H9 (cell line): ENCODE data around the gene YIPF4. TPM values are rescaled to one million over a fixed set of nuclear protein-coding genes. Genes with fewer than 3 reads are reported as not detected.

Experiments
- DNase-seq: peaks from one replicate; pipeline ENCODE4 v3.0.0-alpha.2; 2017
- H2AFZ ChIP-seq: one replicate; pipeline ENCODE4 v1.6.1; 2013; ENCODE audit warnings: mild to moderate bottlenecking, low read length, control low read depth, moderate library complexity
- H2AK5ac ChIP-seq: 2 replicates; pipeline ENCODE4 v1.6.1; 2013; ENCODE audit warnings: low read length, control low read depth, mixed read lengths; ENCODE audit not compliant: insufficient read length
- H2BK120ac ChIP-seq: one replicate; pipeline ENCODE4 v1.6.1; 2013; ENCODE audit warnings: low read depth, mild to moderate bottlenecking, low read length, control low read depth, inconsistent platforms; ENCODE audit not compliant: poor library complexity, severe bottlenecking
- H2BK12ac ChIP-seq: 2 replicates; pipeline ENCODE4 v1.6.1; 2013; ENCODE audit warnings: low read length, control low read depth, mixed read lengths, low read depth; ENCODE audit not compliant: insufficient read length
- H2BK15ac ChIP-seq: 2 replicates; pipeline ENCODE4 v1.6.1; 2013; ENCODE audit warnings: low read depth, low read length, control low read depth
- H2BK20ac ChIP-seq: one replicate; pipeline ENCODE4 v1.6.1; 2013; ENCODE audit warnings: low read depth, mild to moderate bottlenecking, low read length, control low read depth, inconsistent platforms; ENCODE audit not compliant: poor library complexity, severe bottlenecking
- H2BK5ac ChIP-seq: 2 replicates; pipeline ENCODE4 v1.6.1; 2013; ENCODE audit warnings: low read length, control low read depth, mixed read lengths; ENCODE audit not compliant: insufficient read length
- H3K14ac ChIP-seq: 2 replicates; pipeline ENCODE4 v1.6.1; 2013; ENCODE audit warnings: low read length, control low read depth; ENCODE audit not compliant: insufficient read depth
- H3K18ac ChIP-seq: 2 replicates; pipeline ENCODE4 v1.6.1; 2013; ENCODE audit warnings: low read depth, mild to moderate bottlenecking, mixed read lengths, low read length, control low read depth; ENCODE audit not compliant: insufficient read length
- H3K23ac ChIP-seq: 2 replicates; pipeline ENCODE4 v1.6.1; 2013; ENCODE audit warnings: low read length, control low read depth, mixed read lengths, low read depth; ENCODE audit not compliant: insufficient read length
- H3K23me2 ChIP-seq: 2 replicates; pipeline ENCODE4 v1.6.1; 2013; ENCODE audit warnings: low read depth, mild to moderate bottlenecking, mixed read lengths, low read length, control low read depth; ENCODE audit not compliant: insufficient read length, poor library complexity, severe bottlenecking
- H3K27ac ChIP-seq: 2 replicates; pipeline ENCODE4 v1.5.1; 2013; ENCODE audit warnings: low read length, control low read depth, mixed read lengths, low read depth; ENCODE audit not compliant: insufficient read length
- H3K27me3 ChIP-seq: 2 replicates; pipeline ENCODE4 v1.6.1; 2013; ENCODE audit warnings: low read length, control low read depth, inconsistent platforms; ENCODE audit not compliant: insufficient read depth
- H3K4ac ChIP-seq: 2 replicates; pipeline ENCODE4 v1.6.1; 2013; ENCODE audit warnings: low read depth, mild to moderate bottlenecking, control low read depth, inconsistent platforms, low read length, moderate library complexity
- H3K4me1 ChIP-seq: 2 replicates; pipeline ENCODE4 v1.6.1; 2013; ENCODE audit warnings: low read length, control low read depth, inconsistent platforms; ENCODE audit not compliant: insufficient read depth
- H3K4me2 ChIP-seq: 2 replicates; pipeline ENCODE4 v1.6.1; 2013; ENCODE audit warnings: low read length, control low read depth, mixed read lengths; ENCODE audit not compliant: insufficient read length, insufficient read depth
- H3K56ac ChIP-seq: 2 replicates; pipeline ENCODE4 v1.6.1; 2013; ENCODE audit warnings: low read depth, mild to moderate bottlenecking, mixed read lengths, low read length, control low read depth; ENCODE audit not compliant: insufficient read length
- H3K79me1 ChIP-seq: 2 replicates; pipeline ENCODE4 v1.6.1; 2013; ENCODE audit warnings: low read depth, mild to moderate bottlenecking, moderate library complexity, low read length, control low read depth, inconsistent platforms; ENCODE audit not compliant: insufficient read depth, poor library complexity, severe bottlenecking
- H3K79me2 ChIP-seq: 2 replicates; pipeline ENCODE4 v1.6.1; 2013; ENCODE audit warnings: low read length, control low read depth, inconsistent platforms; ENCODE audit not compliant: insufficient read depth
- H3K9ac ChIP-seq: 2 replicates; pipeline ENCODE4 v1.6.1; 2013; ENCODE audit warnings: low read length, control low read depth, mixed read lengths; ENCODE audit not compliant: insufficient read length; ENCODE audit errors: extremely low read depth
- H3K9me3 ChIP-seq: one replicate; pipeline ENCODE4 v1.6.1; 2013; ENCODE audit warnings: low read depth, low read length, inconsistent platforms; ENCODE audit not compliant: control insufficient read depth
- H3T11ph ChIP-seq: one replicate; pipeline ENCODE4 v1.6.1; 2013; ENCODE audit warnings: mild to moderate bottlenecking, low read length, control low read depth, inconsistent platforms
- H4K20me1 ChIP-seq: one replicate; pipeline ENCODE4 v1.6.1; 2013; ENCODE audit not compliant: control insufficient read depth, insufficient read length, insufficient read depth
- H4K5ac ChIP-seq: 2 replicates; pipeline ENCODE4 v1.6.1; 2013; ENCODE audit warnings: low read depth, mild to moderate bottlenecking, mixed read lengths, low read length, control low read depth; ENCODE audit not compliant: insufficient read length
- H4K8ac ChIP-seq: replicated peaks from 2 replicates; pipeline ENCODE4 v1.6.1; 2013; ENCODE audit warnings: low read length, control low read depth, mixed read lengths, low read depth; ENCODE audit not compliant: insufficient read length
- H4K91ac ChIP-seq: 2 replicates; pipeline ENCODE4 v1.6.1; 2013; ENCODE audit warnings: low read depth, mild to moderate bottlenecking, moderate library complexity, mixed read lengths, low read length, control low read depth; ENCODE audit not compliant: insufficient read length
- H3K27ac Mint-ChIP-seq, 3 experiments: 2 replicates in 2 of 3; 3 replicates in 1 of 3; pipeline ENCODE4 v1.8.0; 2020 to 2021; ENCODE audit warnings: mixed read lengths in 3 of 3, mild to moderate bottlenecking in 1 of 3, moderate library complexity in 1 of 3
- H3K27me3 Mint-ChIP-seq: 2 replicates; pipeline ENCODE4 v1.8.0; 2021; ENCODE audit warnings: low read depth, mild to moderate bottlenecking, moderate library complexity, mixed read lengths
- H3K36me3 Mint-ChIP-seq, 3 experiments: 2 replicates in 2 of 3; 3 replicates in 1 of 3; pipeline ENCODE4 v1.8.0; 2020 to 2021; ENCODE audit warnings: low read depth in 3 of 3, mixed read lengths in 3 of 3; ENCODE audit not compliant: insufficient read depth in 1 of 3
- H3K4me1 Mint-ChIP-seq, 2 experiments: 2 replicates each; pipeline ENCODE4 v1.8.0; 2020; ENCODE audit warnings: mixed read lengths in 2 of 2
- H3K4me3 Mint-ChIP-seq, 2 experiments: 2 replicates in 1 of 2; 3 replicates in 1 of 2; pipeline ENCODE4 v1.8.0; 2020 to 2021; ENCODE audit warnings: mild to moderate bottlenecking in 2 of 2, mixed read lengths in 2 of 2, moderate library complexity in 1 of 2
- H3K9me3 Mint-ChIP-seq, 2 experiments: 2 replicates in 1 of 2; 3 replicates in 1 of 2; pipeline ENCODE4 v1.8.0; 2020; ENCODE audit warnings: mild to moderate bottlenecking in 2 of 2, mixed read lengths in 2 of 2, moderate library complexity in 1 of 2
- WGBS: extraction: QIAGEN DNeasy Blood & Tissue Kit; methylation state at CpG from one replicate; pipeline ENCODE4 v1.1.7; 2013; ENCODE audit warnings: missing lambda C conversion rate, low lambda C conversion rate, mixed read lengths; ENCODE audit not compliant: insufficient read length; ENCODE audit errors: extremely low coverage; 5-methylcytosine and 5-hydroxymethylcytosine counted together
- total RNA-seq: library from RNA; stranded (reverse); gene quantifications from 2 replicates; pipeline ENCODE4 v1.2.1, GENCODE V29; 2021
- TF ChIP-seq, protein P1 (sequence below): fragments of 200-600 bp; sonication (generic); conservative IDR thresholded peaks from 3 replicates; pipeline ENCODE4 v1.8.0; 2021; ENCODE audit warnings: antibody characterized with exemption, mild to moderate bottlenecking

The YIPF4 gene
- total RNA-seq, 1 experiment from 2014 or later = 26.2 TPM

GRCh38 chr2:32260376-32260775 is 17.3 kb upstream of the YIPF4 start:
- Histone ChIP-seq H2BK12ac (no peak overlapping the region), H3K79me1 (no peaks in the 10 kb centered on the region), H3K79me2 (no peaks in the 10 kb centered on the region), H2BK20ac (no peak overlapping the region), H3K23ac (no peak overlapping the region), H3K4ac (no peak overlapping the region), H2BK15ac (no peak overlapping the region), H3K14ac (no peak overlapping the region), H3K27me3 (no peaks in the 10 kb centered on the region), H3K4me1 (no peaks in the 10 kb centered on the region), H2BK5ac (no peak overlapping the region), H3K56ac (no peak overlapping the region), H4K5ac (no peak overlapping the region), H4K91ac (no peak overlapping the region), H2AK5ac (no peak overlapping the region), H2BK120ac (no peak overlapping the region), H2AFZ (no peak overlapping the region), H3K23me2 (no peaks in the 10 kb centered on the region), H3K18ac (no peak overlapping the region), H4K20me1 (no peaks in the 10 kb centered on the region), H4K8ac (no peak overlapping the region), H3K9ac (no peak overlapping the region), H3T11ph (no peak overlapping the region), H3K4me2 (no peak overlapping the region), H3K27ac (no peak overlapping the region), H3K9me3 (no peaks in the 10 kb centered on the region)
- H3K36me3 Mint-ChIP-seq = no peaks in the 10 kb centered on the region; a peak in 1 of 7 replicates
- H3K4me1 Mint-ChIP-seq = no peaks in the 10 kb centered on the region
- TF ChIP-seq, protein P1, sequence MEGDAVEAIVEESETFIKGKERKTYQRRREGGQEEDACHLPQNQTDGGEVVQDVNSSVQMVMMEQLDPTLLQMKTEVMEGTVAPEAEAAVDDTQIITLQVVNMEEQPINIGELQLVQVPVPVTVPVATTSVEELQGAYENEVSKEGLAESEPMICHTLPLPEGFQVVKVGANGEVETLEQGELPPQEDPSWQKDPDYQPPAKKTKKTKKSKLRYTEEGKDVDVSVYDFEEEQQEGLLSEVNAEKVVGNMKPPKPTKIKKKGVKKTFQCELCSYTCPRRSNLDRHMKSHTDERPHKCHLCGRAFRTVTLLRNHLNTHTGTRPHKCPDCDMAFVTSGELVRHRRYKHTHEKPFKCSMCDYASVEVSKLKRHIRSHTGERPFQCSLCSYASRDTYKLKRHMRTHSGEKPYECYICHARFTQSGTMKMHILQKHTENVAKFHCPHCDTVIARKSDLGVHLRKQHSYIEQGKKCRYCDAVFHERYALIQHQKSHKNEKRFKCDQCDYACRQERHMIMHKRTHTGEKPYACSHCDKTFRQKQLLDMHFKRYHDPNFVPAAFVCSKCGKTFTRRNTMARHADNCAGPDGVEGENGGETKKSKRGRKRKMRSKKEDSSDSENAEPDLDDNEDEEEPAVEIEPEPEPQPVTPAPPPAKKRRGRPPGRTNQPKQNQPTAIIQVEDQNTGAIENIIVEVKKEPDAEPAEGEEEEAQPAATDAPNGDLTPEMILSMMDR = no peak
- H3K27ac Mint-ChIP-seq = no peak overlapping the region
- H3K4me3 Mint-ChIP-seq = no peak overlapping the region
- H3K27me3 Mint-ChIP-seq = peaks cover 4% of the 10 kb centered on the region
- no peaks in the 10 kb centered on the region for H3K9me3 Mint-ChIP-seq
- no peak for DNase-seq
- WGBS = no CpG with 5 or more reads among the region's 2 CpGs
